OCI-M2 (cell line): Measurements from ENCODE around the gene COX11.

Experiments
- DNase-seq: peaks from one replicate; lab custom pipeline; 2025; ENCODE audit not compliant: unreplicated experiment; lab: John Stamatoyannopoulos, UW

The COX11 gene, protein sequence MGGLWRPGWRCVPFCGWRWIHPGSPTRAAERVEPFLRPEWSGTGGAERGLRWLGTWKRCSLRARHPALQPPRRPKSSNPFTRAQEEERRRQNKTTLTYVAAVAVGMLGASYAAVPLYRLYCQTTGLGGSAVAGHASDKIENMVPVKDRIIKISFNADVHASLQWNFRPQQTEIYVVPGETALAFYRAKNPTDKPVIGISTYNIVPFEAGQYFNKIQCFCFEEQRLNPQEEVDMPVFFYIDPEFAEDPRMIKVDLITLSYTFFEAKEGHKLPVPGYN

DNA sequence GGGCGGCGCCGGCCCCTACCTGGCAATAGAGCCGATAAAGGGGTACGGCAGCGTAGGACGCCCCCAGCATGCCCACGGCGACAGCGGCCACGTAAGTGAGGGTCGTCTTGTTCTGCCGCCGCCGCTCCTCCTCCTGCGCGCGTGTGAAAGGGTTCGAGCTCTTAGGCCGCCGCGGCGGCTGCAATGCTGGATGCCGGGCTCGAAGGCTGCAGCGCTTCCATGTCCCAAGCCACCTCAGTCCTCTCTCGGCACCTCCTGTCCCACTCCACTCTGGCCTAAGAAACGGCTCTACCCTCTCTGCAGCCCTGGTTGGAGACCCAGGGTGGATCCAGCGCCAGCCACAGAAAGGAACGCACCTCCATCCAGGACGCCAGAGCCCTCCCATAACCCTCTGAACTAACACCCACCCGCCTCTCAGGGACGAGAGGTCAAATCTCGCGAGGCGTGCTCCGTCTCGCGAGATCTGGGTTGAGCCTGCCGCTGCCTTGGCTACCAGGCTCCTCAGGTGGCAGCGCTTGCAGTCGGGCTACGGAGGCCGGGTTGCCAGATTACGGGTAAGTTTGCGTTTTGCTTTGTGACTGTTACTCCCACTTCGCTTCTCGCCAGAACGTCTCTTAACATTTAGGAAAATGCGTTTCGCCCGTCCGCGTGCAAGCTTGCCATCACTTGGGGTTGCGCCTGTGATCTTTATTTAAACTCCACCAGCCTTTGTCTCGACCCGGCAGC is at the start of gene COX11, which contains the start of gene STXBP4:
COX11 (minus strand) TSS at position 393 of the 726 bp plus-strand sequence; CDS start at position 385, 8 bp downstream.
STXBP4 (plus strand) TSS at position 504 of the 726 bp plus-strand sequence. CDS start 17,455 bp downstream, outside the sequence.
- peak; percentile 63 for DNase-seq

- no peak for DNase-seq
These were observed 37.1 kb upstream of the COX11 start for GRCh38 chr17:55005520-55005919.

GRCh38 chr17:55004484-55004883 is 36.0 kb upstream of the COX11 start:
- no peak for DNase-seq

DNA sequence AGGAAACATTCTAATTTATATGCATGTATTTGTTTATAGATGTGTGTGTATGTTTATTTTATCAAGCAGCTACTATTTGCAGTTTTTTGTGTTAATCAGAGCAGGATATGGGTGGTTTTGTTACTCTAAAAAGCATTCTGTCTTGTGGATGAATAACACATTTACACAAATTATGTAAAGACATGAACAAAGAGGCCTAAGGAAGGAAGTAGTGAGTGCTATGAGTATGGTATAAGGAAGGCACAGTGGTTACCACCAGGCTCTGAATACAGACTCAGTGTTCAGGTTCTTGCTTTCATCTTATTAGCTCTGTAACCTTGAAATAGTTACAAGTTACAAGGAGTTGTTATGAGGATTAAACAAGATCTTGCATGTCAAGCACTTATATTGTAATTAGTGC is 34.0 kb upstream of the COX11 start:
- no peak for DNase-seq

GRCh38 chr17:54996441-54996840 is 28.0 kb upstream of the COX11 start:
- DNase-seq, result no peak

- no peak for DNase-seq
These were observed 24.6 kb upstream of the COX11 start for GRCh38 chr17:54992797-54993639.

DNA sequence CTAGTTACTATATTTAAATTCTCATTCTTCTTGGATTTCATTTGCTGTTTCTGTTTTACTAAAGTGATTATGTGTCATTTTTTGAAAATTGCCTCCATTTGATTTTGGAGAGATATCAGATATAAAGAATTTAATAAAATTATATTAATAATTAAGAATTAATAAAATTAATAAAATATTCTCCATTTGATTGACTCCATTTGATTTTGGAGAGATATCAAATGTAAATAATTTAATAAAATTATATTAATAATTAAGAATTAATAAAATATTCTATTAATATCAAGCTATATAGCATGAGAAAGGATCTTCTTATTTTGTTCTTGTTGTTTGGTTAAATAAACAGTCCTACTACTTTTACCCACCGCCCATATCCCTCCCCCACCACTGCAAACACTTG is 23.1 kb upstream of the COX11 start:
- no peak for DNase-seq

DNA sequence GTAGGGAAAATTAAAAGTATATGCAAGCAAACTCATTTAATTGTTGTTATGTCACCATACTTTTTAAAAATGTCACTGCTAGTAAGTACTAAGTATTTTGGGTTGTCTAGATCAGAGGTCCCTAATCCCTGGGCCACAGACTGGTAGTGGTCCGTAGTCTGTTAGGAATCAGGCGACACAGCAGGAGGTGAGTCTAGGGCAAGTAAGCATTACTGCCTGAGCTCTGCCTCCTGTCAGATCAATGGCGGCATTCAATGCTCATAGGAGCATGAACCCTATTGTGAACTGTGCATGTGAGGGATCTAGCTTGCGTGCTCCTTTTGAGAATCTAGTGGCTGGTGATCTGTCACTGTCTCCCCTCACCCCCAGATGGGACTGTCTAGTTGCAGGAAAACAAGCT is 21.7 kb upstream of the COX11 start:
- DNase-seq, result no peak

- DNase-seq, result no peak
These were observed 17.0 kb upstream of the COX11 start for GRCh38 chr17:54985476-54985875.

- DNase-seq, result no peak
These were observed 14.8 kb upstream of the COX11 start for GRCh38 chr17:54983260-54983659.

DNA sequence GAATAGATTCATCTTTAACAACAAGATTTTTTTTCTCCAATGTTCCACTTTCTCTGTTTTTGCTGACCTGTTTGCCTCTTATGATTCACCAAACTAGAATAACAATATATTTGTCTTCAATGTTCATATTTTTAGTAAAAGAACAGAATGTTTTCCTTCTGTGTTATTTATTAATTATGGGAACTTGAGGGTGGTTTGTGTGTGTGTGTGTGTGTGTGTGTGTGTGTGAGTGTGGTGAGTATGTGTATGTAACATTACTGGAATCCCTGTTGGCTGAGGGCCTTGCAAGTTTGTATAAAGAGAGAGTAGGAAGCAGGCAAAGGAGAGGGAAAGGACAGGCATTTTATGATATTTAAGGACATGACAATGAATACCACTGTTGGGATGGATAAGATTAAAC is 13.9 kb upstream of the COX11 start:
- DNase-seq, result no peak

DNA sequence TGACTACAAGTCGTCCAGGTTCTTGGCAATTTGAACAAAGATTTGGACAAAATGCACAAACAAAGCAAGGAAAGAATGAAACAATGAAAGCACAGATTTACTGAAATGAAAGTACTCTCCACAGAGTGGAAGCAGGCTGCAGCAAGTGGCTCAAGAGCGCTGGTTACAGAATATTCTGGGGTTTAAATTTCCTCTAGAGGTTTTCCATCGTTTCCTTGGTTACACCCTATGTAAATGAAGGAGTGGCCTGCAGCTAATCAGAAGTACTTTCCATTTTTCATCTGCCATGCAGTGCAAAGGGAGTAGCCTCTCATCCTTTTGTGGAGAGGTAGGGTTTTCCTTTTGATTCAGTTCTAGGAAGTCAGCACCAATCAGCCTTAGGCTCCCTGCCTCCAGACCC is 11.9 kb upstream of the COX11 start:
- DNase-seq, result no peak

DNA sequence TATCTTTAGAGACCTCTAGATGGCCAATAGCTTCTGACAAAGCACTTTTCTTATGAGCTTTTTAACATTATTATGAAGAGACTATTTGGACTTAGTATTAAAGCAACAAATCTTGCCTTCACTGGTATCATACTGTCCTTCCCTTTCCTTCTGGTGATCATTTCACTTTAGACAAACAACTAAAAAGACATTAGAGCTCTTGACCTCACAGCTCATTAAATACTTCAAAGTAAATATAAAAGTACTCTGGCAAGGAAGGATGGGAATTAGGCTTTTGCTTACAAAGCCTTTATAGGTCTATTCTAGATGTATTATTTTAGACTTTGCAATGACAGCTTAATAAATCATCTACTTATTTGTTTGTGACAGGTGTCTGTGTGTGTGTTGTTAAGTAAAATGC is 11.2 kb upstream of the COX11 start:
- DNase-seq, result no peak

GRCh38 chr17:54977744-54978143 is 9.3 kb upstream of the COX11 start:
- no peak for DNase-seq

DNA sequence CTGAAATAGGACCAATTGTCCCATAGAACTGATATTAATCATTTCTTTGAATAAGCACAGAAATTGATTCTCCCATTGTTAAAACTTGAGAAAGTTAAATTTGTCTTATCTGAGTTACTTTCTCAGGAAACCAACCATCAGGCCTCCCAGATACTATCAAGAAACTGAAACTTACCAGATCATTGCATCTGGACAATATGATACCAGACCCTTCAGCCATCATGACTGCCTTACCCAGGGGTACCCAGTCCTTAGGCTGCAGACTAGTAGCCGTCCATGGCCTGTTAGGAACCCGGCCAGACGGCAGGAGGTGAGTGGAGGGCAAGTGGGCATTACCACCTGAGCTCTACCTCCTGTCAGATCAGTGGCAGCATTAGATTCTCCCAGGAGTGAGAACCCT is 7.9 kb upstream of the COX11 start:
- no peak for DNase-seq

GRCh38 chr17:54974759-54975158 is 6.3 kb upstream of the COX11 start:
- no peak for DNase-seq

GRCh38 chr17:54972406-54973138 is 4.1 kb upstream of the COX11 start:
- no peak for DNase-seq

DNA sequence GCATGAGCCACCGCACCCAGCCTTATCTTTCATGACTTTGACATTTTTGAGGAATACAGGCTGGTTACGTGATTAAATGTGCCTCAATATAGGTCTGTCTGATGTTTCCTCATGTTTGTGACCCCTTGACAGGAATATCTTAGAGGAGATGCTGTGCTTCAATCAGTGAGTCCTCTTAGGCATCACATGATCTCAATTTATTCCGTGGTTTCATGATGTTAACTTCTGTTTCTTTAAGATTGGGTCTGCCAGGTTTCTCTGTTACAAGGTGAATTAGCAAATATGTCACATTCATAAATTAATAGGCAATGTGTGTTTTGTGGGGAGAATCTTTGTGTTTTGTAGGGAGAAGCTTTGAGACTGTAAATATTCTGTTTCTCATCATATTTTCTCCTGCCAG is 3.4 kb upstream of the COX11 start:
- no peak for DNase-seq

- no peak for DNase-seq
These were observed 2.7 kb upstream of the COX11 start for GRCh38 chr17:54971147-54971546.

- no peak for DNase-seq
These were observed 1.5 kb upstream of the COX11 start for GRCh38 chr17:54969658-54970572.
